Activated naive CD4-positive, alpha-beta T cell (primary cell): ENCODE results near the gene SCN3B.

Experiments
- DNase-seq, 4 experiments: peaks; one replicate each; lab custom pipeline; 2025; lab: John Stamatoyannopoulos, UW

The SCN3B gene

DNA sequence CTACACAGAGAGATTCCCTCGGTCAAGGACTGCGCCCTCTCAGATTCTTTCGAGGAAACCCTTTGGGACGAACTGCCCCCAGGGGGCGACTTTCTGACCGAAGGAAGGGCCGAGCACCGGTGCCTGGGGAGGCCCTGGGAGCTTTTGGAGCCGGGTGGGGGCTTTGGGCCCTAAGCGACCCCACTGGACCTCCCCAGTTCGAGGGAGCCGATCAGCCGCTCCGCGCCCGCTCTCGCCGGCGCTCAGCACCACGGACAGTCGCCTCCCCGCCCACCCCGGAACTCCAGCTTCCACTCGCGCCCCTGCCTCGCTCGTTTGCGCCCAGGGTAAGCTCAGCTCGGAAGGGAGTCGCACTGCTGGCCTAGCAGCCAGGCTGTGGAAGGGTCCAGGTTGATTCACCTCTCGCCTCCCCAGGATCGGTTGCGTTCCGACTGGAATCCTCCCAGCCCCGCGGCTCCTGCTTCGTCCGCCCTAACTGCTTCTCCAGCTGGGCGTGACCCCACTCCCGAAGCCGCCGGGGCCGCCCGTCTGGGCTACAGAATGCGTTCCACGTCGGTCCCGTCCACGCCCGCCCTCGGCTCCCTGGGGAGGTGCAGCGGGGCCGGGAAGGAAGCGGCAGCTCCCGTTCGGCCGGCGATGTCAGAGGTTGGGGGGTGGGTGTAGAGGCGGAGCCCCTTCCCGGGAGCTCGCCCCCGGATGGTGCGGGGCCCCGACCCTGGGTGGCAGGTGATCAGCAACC lies 428 bp downstream of the SCN3B start:
- DNase-seq: peak in 1 of 4 experiments; percentile 13

DNA sequence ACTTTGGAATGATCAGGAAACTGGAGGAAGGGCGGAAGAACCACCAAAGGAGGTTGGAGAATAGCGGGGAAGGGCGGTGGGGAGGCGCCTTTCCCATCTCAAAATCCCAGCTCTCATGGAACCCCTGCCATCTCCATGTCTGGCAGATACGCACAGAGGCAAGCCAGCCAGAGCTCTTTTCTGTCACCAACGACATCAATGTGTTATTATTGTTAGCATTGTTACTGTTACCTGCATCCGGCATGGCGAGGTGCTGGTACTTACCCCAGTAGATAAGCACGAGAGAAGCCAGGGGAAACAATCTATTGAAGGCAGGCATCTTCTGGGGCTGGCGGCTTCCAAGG lies 969 bp downstream of the SCN3B start:
- DNase-seq: no peak

DNA sequence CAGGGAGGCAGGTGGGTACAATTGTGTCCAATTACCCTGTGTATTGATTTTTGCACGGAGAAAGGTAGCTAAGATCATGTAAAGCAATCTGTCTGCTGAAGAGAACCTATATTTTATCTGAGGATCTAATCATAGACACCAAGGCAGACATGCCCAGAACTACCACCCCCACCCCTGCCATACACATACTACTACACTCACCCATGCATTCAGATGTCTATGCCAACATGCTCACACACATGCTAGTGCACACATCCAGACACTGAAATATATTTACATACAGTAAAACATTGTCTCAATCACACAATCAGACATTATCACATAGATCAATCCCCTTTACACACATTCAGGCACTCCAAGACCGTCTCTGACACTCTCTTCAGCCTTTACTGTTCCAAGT lies 1.8 kb downstream of the SCN3B start:
- no peak for DNase-seq

DNA sequence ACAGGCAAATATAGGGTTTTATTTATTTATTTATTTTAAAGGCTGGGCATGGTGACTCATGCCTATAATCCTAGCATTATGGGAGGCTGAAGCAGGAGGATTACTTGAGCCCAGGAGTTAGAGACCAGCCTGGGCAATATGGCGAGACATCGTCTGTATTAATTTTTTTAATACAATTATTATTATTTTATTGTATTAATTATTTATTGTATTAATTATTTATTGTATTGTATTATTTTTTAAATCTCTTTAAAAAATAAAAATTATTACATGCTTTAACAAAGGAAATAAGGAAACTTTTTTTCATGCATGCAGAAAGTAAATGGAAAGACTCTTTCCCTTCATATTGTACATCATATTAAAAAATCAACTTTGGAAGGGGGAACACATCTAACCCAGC lies 3.5 kb downstream of the SCN3B start:
- DNase-seq: no peak

DNA sequence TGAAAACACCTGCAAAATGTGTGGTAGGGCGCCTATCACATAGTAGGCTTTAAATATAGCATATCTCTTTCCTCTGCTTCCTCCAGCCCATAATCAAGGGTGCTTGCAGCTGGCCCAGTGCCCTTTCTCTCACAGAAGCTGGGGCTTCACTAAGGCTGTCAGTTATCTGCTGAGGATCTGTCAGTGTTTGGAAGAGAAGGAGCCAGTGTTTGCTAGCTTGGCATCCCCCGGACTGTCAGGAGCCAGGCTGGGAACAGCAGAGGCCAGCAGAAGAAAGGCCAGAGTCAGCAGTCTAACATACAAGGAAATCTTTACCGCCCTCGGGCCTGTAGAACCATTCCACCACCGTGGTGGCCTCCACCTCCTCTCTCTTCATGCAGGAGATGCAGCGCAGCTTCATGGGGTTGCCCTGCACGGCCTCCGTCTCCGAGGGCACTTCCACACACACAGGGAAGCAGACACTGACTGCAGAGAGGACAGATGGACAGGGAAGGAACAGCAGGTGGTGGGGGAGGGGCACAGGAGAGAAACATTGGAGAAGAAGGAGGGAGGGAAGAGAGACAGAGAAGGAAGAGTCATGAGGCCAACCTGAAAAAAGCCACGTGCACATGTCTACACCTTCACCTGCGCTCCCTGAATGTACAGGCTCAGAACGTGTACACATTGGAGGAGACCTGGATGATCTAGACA lies 9.0 kb downstream of the SCN3B start:
- DNase-seq: no peak

DNA sequence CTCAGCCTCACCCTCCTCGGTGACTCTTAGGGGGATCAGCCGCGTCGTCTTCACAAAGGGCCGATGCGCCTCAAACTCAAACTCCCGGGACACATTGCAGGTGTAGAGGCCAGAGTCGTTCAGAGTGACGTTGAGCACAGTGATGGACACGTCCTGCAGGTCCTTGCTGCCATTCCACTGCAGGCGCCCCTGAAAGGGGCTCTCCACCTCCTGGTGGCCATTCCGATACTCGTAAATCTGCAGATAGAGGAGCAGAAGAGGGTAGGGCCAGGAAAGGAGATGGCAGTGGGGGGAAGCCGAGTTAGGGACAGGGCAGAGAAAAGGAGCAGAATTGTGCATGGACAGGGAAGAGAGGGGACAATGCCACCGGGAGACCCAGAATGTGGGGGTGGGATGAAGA lies 12.0 kb downstream of the SCN3B start:
- no peak for DNase-seq

DNA sequence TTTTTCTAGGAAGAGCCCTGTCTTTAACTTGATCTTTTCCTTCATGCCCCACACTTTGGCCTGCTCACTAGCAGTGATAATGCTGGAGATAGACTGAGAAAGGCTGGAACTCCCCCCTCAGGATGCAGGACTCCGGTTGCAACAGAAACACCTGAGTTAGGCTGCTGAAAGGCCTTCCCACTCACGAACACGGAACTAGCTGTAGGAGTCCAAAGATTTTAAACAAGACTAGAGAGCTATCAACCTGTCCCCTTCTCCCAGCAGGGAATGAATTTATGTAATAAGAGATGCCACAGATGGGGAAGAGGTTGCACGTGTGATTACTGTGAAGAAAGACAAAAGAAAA lies 13.0 kb downstream of the SCN3B start:
- DNase-seq: no peak

DNA sequence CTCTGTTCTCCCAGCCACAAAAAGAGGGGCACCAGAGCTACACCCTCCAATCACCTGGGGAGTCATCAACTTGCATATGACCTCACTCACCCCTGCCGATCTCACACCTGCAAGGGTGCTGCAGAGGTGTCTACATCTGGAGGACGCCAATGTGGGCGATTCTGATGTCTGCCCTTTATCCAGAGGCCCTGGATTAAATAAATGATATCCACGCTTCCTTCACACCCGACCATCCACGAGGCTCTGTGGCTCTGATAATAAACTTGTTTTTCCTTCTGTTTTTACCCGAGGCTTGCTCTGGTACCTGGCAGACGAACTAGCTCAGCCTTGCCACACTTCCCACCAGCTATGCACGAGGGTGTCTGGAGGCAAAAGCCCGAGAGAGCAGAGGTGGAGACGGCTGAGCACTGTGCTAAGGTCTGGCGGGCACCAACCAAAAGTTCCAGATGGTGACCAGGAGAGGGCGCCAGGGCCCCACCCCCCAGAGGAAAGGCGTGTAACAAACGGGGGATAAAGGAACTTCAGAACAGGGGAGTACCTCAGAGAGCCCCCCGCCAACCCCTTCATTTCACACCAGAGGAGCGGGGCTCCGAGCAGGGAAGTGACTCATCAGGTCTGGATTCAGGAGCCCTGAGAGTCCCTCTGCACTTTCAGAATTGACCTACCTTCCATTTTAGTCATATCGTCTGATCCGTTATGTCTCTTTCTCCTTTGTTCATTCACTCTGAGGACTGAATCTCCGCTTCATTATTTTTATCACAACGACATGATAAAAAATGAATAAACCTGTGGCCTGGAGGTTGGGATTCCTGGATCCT lies 13.5 kb downstream of the SCN3B start:
- DNase-seq: peak in 3 of 4 experiments; percentile 18 to 46 (median 40)

DNA sequence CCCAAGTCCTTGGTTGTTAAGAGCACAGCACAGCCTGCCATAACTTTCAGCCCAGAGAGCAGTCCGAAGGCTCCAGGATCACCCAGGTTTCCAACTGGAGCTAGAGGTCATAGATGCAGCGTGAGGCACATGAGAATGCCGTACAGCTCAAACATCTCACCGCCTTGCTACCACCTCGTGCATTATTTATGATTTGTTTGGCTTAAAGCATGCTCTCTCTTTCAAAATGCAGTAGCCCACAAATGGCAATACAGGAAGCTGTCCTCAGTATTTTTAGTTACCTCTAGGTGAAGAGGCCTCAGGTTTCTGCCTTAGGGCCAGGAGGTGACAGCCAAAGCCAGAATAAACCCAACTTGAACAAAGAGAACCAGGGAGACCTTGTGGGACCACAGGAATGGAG lies 14.4 kb downstream of the SCN3B start:
- DNase-seq: no peak

DNA sequence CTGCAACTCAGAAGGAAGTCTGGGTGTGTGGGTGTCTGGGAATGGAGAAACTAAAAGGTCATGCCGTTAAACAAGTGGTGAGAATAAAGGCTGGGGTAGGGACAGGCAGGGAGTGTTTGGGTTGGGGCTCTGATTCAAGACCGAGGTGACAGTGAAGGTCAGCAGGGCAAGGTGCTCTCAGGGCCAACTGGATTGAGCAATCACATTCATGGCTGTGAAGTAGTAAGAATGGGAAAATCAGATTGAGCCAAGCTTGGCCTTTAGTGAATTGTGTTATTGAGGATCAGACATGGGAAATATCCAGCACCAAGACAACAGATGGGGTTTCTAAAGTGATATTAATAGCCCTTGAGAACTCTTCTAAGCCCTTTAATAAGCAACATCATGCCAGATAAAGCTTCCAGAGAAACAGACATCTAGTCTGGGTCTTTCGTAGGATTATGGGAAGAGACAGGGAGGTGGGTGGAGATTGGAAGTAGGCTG lies 24.3 kb downstream of the SCN3B start:
- DNase-seq: no peak

DNA sequence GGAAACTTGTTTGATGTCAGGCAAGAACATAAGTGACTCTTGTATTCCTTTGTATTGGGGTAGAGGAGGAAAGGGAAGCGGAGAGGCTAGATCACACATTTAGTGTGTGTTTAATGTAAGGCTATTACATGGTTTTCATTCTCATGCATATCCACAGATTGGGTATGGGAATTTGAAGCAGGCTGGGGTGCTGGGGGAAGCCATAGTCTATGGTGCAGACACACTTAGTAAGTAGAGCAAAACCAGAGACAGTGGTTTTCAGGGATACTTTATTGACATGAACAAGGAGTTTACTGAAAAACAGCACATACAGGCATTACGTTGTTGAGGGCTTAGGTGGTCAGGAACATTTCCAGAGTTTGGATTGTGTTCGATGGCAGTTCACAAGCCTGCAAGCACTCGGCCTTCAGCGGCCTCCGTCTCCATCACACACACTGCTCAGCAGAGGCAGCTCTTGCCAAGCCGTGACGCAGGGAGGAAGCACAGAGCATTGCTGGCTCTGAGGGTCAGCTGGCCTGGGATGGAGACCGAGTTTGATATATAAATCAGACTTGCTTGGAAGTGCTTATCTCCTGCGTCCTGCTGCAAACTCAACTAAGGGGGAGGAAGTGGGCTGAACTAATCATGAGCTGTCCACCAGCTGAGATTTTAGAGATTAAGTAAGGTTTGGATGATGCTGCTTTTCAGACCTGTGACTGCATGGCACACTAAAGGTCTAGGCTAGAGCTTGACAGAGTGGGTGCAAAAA lies 25.3 kb downstream of the SCN3B start:
- no peak for DNase-seq

DNA sequence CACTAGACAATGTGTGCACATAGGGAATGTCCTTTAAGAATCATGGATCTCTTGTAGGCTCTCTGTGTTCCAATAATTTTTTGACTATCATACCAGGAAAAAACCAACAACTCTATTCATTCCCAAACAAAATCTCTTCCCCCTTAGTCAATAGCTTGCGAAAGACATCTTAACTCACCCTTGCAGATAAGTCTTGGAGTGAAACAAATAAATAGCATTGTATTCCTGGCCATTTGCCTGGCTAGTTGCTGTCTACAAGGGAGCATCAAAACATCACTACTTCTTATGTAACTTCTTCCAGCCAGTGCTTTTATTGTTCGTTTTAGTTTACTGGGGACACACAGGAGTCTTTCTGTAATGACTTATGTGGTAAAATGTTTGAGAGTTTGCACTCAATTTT lies 29.4 kb downstream of the SCN3B start:
- no peak for DNase-seq

DNA sequence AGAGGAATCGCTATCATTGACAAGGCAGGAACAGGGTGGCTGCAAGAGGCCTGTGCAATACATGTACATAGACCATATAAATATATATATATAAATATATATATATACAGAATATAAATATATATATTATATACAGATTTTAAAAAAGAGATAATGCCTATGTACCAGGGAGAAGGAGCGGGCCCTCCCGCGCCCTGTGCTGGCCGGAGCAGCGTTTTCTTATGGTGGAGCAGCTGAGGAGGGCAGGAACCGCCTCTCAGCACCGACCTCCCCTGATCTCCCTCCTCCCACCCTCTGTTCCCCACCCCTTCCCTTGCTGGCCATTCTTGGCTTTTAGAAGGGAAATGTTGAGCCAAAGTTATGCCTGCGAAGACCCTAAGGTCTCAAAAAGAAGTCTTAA lies 31.8 kb downstream of the SCN3B start:
- no peak for DNase-seq

DNA sequence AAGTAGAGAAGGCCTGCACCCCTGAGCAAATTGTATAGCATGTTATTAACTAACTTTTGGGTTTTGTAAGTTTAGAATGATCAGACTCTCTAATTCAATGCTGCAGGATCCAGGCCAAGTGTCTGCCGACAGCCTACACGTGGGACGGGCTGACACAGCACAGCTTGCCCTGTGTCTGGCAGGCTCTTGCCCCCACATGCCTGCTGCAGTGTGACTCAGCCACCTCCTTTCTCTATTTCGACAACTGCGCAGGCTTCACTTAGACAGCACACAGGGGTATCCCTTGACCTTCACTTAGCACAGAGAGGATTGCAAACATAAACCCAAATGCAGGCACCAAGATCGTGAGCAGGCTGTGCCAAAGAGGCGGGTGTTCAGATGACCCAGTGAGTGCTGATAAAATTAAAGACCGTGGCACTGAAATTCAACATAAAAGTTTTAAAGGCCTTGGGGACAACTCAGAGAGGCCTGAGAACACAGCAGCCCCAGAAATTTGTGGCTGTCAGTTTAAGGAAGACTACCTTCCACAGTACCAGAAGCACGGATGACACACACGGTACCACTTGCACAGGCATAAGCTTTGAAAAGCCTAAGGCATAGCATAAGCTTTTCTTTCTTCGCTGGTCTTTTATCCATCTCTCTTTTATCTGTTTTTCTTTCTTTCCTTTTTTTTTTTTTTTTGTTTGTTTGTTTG lies 37.8 kb downstream of the SCN3B start:
- DNase-seq: no peak

DNA sequence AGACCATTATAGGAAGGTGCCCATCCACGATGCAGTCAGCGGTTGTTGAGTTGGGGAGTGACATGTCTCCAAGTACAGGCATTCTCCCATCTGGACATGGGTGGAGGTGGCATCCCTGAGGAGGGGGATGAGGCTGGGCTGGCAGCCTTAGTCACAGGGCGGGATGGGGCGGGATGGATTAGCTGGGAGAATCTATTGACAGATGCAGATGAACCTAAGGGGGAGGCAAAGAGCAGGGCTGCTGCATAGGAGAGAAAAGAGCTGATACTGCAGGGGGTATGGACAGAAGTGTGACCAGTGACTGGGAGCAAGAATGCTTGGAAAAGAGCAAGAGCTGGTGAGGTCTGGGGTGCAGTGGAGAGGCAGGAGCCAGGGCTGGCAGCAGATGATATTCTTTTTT lies 42.7 kb downstream of the SCN3B start:
- DNase-seq: no peak

DNA sequence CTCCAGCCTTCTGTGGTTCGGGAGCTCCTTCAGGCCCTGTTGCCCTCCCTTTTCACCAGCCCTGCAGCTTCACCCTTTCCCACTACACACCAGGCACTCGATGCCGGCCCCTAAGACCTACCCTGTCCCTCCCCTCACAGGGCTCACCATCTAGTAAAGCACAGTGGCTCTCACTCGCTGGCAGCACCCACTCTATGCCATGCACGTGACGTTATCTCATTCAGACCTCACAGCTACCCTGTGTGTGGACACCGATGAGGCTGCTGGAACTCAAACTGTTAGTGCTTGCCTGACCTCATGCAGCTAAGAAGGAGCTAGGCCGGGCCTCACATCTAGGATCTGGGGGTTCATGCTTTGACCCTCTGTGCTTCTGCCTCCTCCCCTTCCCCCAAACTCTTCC lies 45.5 kb downstream of the SCN3B start:
- DNase-seq: no peak

DNA sequence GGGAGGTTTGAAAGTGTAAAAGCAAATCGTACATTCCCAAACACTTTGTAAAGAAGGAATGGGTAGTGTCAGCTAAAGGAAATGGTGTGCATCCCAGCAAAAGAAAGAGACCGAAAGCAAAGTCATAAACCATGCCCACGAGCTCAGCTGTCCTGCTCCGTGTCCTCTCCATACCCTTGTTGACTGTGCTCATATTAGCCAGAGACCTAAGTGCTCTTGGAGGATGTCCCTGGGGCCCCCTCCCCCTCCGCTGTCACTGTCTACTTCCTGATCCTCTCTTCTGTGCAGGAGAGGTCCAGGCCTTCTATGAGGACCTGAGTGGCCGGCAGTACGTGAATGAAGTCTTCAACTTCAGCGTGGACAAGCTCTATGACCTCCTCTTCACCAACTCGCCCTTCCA lies 46.1 kb downstream of the SCN3B start:
- DNase-seq: no peak

DNA sequence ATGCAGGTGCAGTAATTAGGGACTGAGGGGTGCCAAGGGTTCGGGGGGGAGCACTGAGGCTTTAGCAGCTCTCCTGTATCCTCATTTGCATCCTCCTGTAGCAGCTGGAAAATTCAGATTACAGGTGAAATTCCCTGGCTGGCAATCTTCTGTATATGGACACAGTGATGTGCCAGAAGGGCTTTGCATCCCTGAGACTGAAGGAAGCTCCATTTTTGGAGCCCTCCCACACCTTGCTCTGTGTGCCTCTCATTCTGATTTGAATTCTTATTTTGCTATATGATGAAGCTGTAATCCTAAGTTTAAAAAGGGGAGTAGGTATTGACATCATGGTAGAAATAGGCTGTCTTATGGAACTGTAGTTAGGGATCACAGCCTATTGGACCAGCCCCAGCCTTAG lies 46.6 kb downstream of the SCN3B start:
- no peak for DNase-seq

DNA sequence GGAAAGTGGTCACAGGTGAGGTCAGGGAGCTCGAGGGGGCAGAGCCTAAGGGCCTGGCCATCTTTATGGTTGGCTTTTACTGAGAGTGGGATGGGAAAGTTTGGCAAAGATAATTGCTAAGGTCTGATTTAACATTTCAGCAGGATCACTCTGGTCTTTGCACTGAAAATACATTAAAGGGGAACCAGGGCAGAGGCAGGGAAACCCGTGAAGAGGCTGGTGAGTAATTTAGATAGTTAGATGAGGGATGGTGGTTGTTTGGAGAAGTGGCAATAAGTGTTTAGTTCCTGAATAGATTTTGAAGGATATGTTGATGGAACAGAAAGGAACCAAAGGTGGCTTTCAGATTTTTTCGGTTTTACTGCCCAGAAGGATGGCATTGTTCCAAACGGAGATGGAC lies 50.8 kb downstream of the SCN3B start:
- DNase-seq: no peak

DNA sequence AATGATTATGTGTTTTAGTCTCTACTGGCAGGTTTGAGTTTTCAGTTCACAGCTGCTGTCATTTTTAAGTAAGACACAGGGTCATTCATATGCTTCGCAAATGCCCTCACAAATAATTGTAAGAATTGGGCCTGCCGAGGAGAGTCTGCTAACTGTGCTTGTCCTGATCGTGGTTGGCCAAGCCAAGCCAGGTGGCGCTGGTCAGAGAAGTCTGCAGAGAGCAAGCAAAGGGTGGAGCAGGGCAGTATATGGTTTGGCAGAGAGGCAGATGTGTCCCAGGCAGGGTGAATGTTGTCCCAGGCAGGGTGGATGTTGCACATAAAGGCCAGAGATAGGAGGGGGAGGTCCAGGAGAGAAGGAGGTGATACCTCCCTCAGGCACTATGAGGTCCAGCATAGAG lies 52.7 kb downstream of the SCN3B start:
- no peak for DNase-seq

DNA sequence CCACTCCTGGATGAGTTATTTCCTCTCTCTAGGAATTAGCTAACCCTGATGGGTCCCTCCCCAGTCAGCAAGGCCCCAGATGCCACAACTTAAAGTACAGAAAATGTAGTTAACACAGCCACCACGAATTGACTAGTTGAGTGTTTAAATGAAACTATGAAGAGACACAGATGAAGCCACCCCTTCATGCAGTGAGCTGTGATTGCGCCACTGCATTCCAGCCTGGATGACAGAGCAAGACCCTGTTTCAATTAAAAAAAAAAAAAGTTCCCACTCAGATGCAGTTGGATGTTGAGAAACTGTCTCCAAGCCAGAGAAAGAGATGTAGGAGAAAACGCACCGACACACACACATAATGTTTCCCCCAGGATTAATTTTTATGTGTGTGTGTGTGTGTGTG lies 53.3 kb downstream of the SCN3B start:
- DNase-seq: no peak

DNA sequence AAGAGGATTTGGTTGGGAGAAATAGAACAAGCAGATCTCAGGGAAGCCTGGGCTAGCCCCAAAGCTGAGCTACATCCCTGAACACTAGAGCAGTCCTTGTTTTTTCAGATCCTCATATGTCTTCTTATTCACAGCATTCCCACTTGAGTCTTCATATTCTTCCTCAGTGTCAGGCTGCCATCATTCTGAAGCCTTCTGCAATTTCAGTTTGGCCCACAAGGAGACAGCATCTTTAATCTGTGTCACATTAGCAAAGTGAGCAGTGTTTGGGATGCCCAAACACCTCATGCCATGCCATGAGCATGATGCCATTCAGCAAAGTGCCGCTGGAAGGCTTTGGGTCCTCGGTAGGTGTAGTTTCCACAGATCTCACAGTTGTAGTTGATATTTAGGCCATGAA lies 56.6 kb downstream of the SCN3B start:
- DNase-seq: no peak
